Thyroid gland (tissue), 4 donors: ENCODE data around the gene RAB4B.

Source experiments
- POLR2A ChIP-seq, 2 donors: fragments of 450-650 bp; IDR thresholded peaks; one replicate each; pipeline ENCODE4 v1.6.1; 2017; ENCODE audit warnings: antibody characterized with exemption in 2 of 2, mild to moderate bottlenecking in 2 of 2, moderate library complexity in 1 of 2
- TF ChIP-seq, protein P1 (sequence below), 6 experiments: fragments of 200-600 bp in 3 of 6; fragments of 450-650 bp in 3 of 6; sonication (generic) in 3 of 6; IDR thresholded peaks; one replicate each; pipeline ENCODE4 v1.5.1; 2016 to 2019; ENCODE audit warnings: antibody characterized with exemption in 6 of 6, mild to moderate bottlenecking in 2 of 6, inconsistent platforms in 1 of 6, moderate library complexity in 1 of 6

- no peak for TF ChIP-seq POLR2A (IDR thresholded peaks at IDR 0.05)
- TF ChIP-seq, protein P1, sequence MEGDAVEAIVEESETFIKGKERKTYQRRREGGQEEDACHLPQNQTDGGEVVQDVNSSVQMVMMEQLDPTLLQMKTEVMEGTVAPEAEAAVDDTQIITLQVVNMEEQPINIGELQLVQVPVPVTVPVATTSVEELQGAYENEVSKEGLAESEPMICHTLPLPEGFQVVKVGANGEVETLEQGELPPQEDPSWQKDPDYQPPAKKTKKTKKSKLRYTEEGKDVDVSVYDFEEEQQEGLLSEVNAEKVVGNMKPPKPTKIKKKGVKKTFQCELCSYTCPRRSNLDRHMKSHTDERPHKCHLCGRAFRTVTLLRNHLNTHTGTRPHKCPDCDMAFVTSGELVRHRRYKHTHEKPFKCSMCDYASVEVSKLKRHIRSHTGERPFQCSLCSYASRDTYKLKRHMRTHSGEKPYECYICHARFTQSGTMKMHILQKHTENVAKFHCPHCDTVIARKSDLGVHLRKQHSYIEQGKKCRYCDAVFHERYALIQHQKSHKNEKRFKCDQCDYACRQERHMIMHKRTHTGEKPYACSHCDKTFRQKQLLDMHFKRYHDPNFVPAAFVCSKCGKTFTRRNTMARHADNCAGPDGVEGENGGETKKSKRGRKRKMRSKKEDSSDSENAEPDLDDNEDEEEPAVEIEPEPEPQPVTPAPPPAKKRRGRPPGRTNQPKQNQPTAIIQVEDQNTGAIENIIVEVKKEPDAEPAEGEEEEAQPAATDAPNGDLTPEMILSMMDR (IDR thresholded peaks at IDR 0.05), result no peak
Measured at GRCh38 chr19:40836754-40837429, 58.8 kb downstream of the RAB4B start.
